H1 (cell line): ENCODE results near the gene HTATSF1. TPM values are rescaled to one million over a fixed set of nuclear protein-coding genes. Genes with fewer than 3 reads are reported as not detected.

Source experiments
- CTCF ChIA-PET: fragments of 300-600 bp; sonication (Branson Sonifier 250); formaldehyde crosslinking; loops from one replicate; lab custom pipeline; 2021; ENCODE audit not compliant: partially characterized antibody; lab: Charles Lee
- POLR2A ChIA-PET: fragments of 300-600 bp; sonication (Branson Sonifier 250); formaldehyde crosslinking; loops from one replicate; lab custom pipeline; 2021; ENCODE audit warnings: inconsistent platforms; ENCODE audit not compliant: partially characterized antibody; lab: Charles Lee
- DNase-seq, 2 experiments: peaks; one replicate each; pipeline versions ENCODE4 v3.0.0 to v3.0.0-alpha.2; 2010 to 2022; ENCODE audit warnings: low spot score in 2 of 2, low read depth in 1 of 2, mixed read lengths in 1 of 2
- FAIRE-seq: peaks from 2 replicates; lab custom pipeline; 2011; peaks lifted over from hg19 to GRCh38; lab: Jason Lieb, UNC
- H2AFZ ChIP-seq: 2 replicates; pipeline ENCODE4 v1.8.1; 2012; ENCODE audit warnings: low read length, inconsistent platforms
- H2AK5ac ChIP-seq: 2 replicates; pipeline ENCODE4 v1.6.1; 2013; ENCODE audit warnings: low read depth, low read length
- H2BK120ac ChIP-seq: replicated peaks from 2 replicates; pipeline ENCODE3; 2013; ENCODE audit warnings: low read depth, low read length, inconsistent platforms
- H2BK12ac ChIP-seq: 2 replicates; pipeline ENCODE4 v1.6.1; 2013; ENCODE audit warnings: low read depth, low read length
- H2BK15ac ChIP-seq: 2 replicates; pipeline ENCODE4 v1.6.1; 2013; ENCODE audit warnings: low read length
- H2BK20ac ChIP-seq: 2 replicates; pipeline ENCODE4 v1.6.1; 2013; ENCODE audit warnings: low read length
- H2BK5ac ChIP-seq: 2 replicates; pipeline ENCODE4 v1.6.1; 2013; ENCODE audit warnings: low read depth, low read length
- H3K14ac ChIP-seq: 2 replicates; pipeline ENCODE4 v1.6.1; 2013; ENCODE audit warnings: inconsistent platforms; ENCODE audit not compliant: insufficient read length
- H3K18ac ChIP-seq: 2 replicates; pipeline ENCODE4 v1.6.1; 2013; ENCODE audit warnings: low read length; ENCODE audit errors: extremely low read depth
- H3K23ac ChIP-seq: 2 replicates; pipeline ENCODE4 v1.6.1; 2013; ENCODE audit warnings: inconsistent platforms; ENCODE audit not compliant: insufficient read length
- H3K23me2 ChIP-seq: 2 replicates; pipeline ENCODE4 v1.6.1; 2013; ENCODE audit warnings: low read depth, low read length
- H3K27ac ChIP-seq: 2 replicates; pipeline ENCODE4 v1.6.1; 2011; ENCODE audit warnings: low read depth, low read length, inconsistent platforms
- H3K27me3 ChIP-seq, 4 experiments: replicated peaks in 1 of 4; 1 replicate in 1 of 4; 2 replicates in 3 of 4; pipeline versions ENCODE4 v1.6.1 to v1.8.1; 2011 to 2013; ENCODE audit warnings: low read length in 3 of 4, mild to moderate bottlenecking in 3 of 4, inconsistent platforms in 2 of 4, mixed read lengths in 2 of 4, moderate library complexity in 1 of 4; ENCODE audit not compliant: control insufficient read depth in 3 of 4, insufficient read depth in 3 of 4; ENCODE audit errors: extremely low read depth in 1 of 4
- H3K36me3 ChIP-seq, 4 experiments: 2 replicates each; pipeline versions ENCODE4 v1.6.1 to v1.8.1; 2011 to 2013; ENCODE audit warnings: mild to moderate bottlenecking in 4 of 4, low read length in 3 of 4, moderate library complexity in 2 of 4, control low read depth in 1 of 4, inconsistent platforms in 1 of 4; ENCODE audit not compliant: insufficient read depth in 4 of 4, control insufficient read depth in 2 of 4
- H3K4ac ChIP-seq: replicated peaks from 2 replicates; pipeline ENCODE3; 2013; ENCODE audit warnings: low read length, low read depth, mixed read lengths, inconsistent platforms; ENCODE audit not compliant: insufficient read length
- H3K4me1 ChIP-seq, 4 experiments: replicated peaks in 1 of 4; 1 replicate in 1 of 4; 2 replicates in 3 of 4; pipeline versions ENCODE4 v1.6.1 to v1.8.1; 2011 to 2013; ENCODE audit warnings: low read length in 3 of 4, inconsistent platforms in 2 of 4, mixed read lengths in 1 of 4; ENCODE audit not compliant: insufficient read depth in 4 of 4, control insufficient read depth in 3 of 4
- H3K4me2 ChIP-seq, 2 experiments: 2 replicates each; pipeline versions ENCODE4 v1.6.1 to v1.8.1; 2011 to 2013; ENCODE audit warnings: low read depth in 2 of 2, low read length in 2 of 2, control low read depth in 1 of 2, inconsistent platforms in 1 of 2, mild to moderate bottlenecking in 1 of 2; ENCODE audit not compliant: insufficient read depth in 1 of 2
- H3K4me3 ChIP-seq, 4 experiments: fragments of 200-600, 300-600 bp in 1 of 4; sonication (generic), shearing (Covaris generic), sonication (Bioruptor Twin) in 1 of 4; 2 replicates each; pipeline versions ENCODE4 v1.5.1 to v1.8.1; 2011 to 2016; ENCODE audit warnings: low read length in 4 of 4, low read depth in 3 of 4, control low read depth in 2 of 4, inconsistent platforms in 2 of 4, mild to moderate bottlenecking in 2 of 4, mixed read lengths in 1 of 4, moderate library complexity in 1 of 4; ENCODE audit not compliant: insufficient read depth in 2 of 4; ENCODE audit errors: extremely low read depth in 1 of 4
- H3K56ac ChIP-seq: replicated peaks from 2 replicates; pipeline ENCODE3; 2013; ENCODE audit warnings: low read depth, mild to moderate bottlenecking, mixed read lengths, low read length, inconsistent platforms; ENCODE audit not compliant: insufficient read length
- H3K79me1 ChIP-seq: 2 replicates; pipeline ENCODE4 v1.6.1; 2013; ENCODE audit warnings: low read depth, low read length, control low read depth
- H3K79me2 ChIP-seq, 2 experiments: 2 replicates each; pipeline versions ENCODE4 v1.6.1 to v1.8.1; 2012 to 2013; ENCODE audit warnings: low read length in 2 of 2, mild to moderate bottlenecking in 2 of 2, inconsistent platforms in 1 of 2; ENCODE audit not compliant: insufficient read depth in 2 of 2, control insufficient read depth in 1 of 2
- H3K9ac ChIP-seq, 4 experiments: replicated peaks in 1 of 4; 1 replicate in 1 of 4; 2 replicates in 3 of 4; pipeline versions ENCODE4 v1.6.1 to v1.8.1; 2011 to 2013; ENCODE audit warnings: low read depth in 3 of 4, low read length in 3 of 4, control low read depth in 2 of 4, mild to moderate bottlenecking in 2 of 4, moderate library complexity in 2 of 4, inconsistent platforms in 1 of 4; ENCODE audit errors: extremely low read depth in 1 of 4
- H3K9me3 ChIP-seq, 2 experiments: 2 replicates each; pipeline versions ENCODE4 v1.6.1 to v1.8.1; 2012 to 2013; ENCODE audit warnings: mild to moderate bottlenecking in 2 of 2, moderate library complexity in 2 of 2, control low read depth in 1 of 2, inconsistent platforms in 1 of 2, low read depth in 1 of 2, low read length in 1 of 2, mixed read lengths in 1 of 2; ENCODE audit not compliant: insufficient read depth in 2 of 2
- H4K20me1 ChIP-seq, 2 experiments: replicated peaks in 1 of 2; 2 replicates each; pipeline versions ENCODE3 to v1.8.1; 2011 to 2013; ENCODE audit warnings: inconsistent platforms in 2 of 2, low read length in 2 of 2, mild to moderate bottlenecking in 1 of 2; ENCODE audit not compliant: insufficient read depth in 2 of 2, control insufficient read depth in 1 of 2
- H4K5ac ChIP-seq: 2 replicates; pipeline ENCODE4 v1.6.1; 2013; ENCODE audit warnings: low read length, low read depth, mixed read lengths, inconsistent platforms; ENCODE audit not compliant: insufficient read length
- H4K8ac ChIP-seq: 2 replicates; pipeline ENCODE4 v1.8.0; 2013; ENCODE audit warnings: mild to moderate bottlenecking, moderate library complexity, low read length, inconsistent platforms; ENCODE audit not compliant: insufficient read depth; ENCODE audit errors: extremely low read depth
- H4K91ac ChIP-seq: replicated peaks from 2 replicates; pipeline ENCODE3; 2013; ENCODE audit warnings: low read length, mixed read lengths, inconsistent platforms; ENCODE audit not compliant: insufficient read length
- CREB1 ChIP-seq: IDR thresholded peaks from 2 replicates; pipeline ENCODE4 v1.6.1; 2012; ENCODE audit warnings: inconsistent platforms
- HDAC6 ChIP-seq: IDR thresholded peaks from one replicate; pipeline ENCODE4 v1.7.1; 2012; ENCODE audit warnings: low read depth, mild to moderate bottlenecking, inconsistent platforms, low read length, moderate library complexity
- JUND ChIP-seq: IDR thresholded peaks from 2 replicates; pipeline ENCODE4 v1.6.1; 2011; ENCODE audit warnings: mild to moderate bottlenecking, improper control_type of control experiment, low read length
- KDM1A ChIP-seq: fragments of 200-600, 300-600 bp; sonication (generic); IDR thresholded peaks from 2 replicates; pipeline ENCODE4 v1.7.1; 2016; ENCODE audit warnings: mild to moderate bottlenecking, low read length, borderline replicate concordance
- MAFK ChIP-seq: IDR thresholded peaks from 2 replicates; pipeline ENCODE4 v1.6.1; 2012; ENCODE audit warnings: low read depth, mild to moderate bottlenecking, improper control_type of control experiment, low read length
- SAP30 ChIP-seq: fragments of 300-600 bp; sonication (generic); IDR thresholded peaks from 2 replicates; pipeline ENCODE4 v1.7.1; 2012; ENCODE audit warnings: low read length, moderate library complexity, mild to moderate bottlenecking, inconsistent platforms; ENCODE audit not compliant: insufficient read depth, insufficient replicate concordance
- SP4 ChIP-seq: IDR thresholded peaks from 2 replicates; pipeline ENCODE4 v1.6.1; 2012; ENCODE audit warnings: low read length, inconsistent platforms
- YY1 ChIP-seq: IDR thresholded peaks from 2 replicates; pipeline ENCODE4 v1.6.1; 2011; ENCODE audit warnings: low read depth, mild to moderate bottlenecking, low read length
- WGBS, 2 experiments: shearing (Covaris generic) in 1 of 2; methylation state at CpG; one replicate each; pipeline versions ENCODE4 v1.1.6 to v1.1.7; 2013 to 2015; ENCODE audit warnings: low lambda C conversion rate in 2 of 2, mixed read lengths in 2 of 2, inconsistent platforms in 1 of 2, low coverage in 1 of 2, missing lambda C conversion rate in 1 of 2; ENCODE audit not compliant: insufficient replicate concordance in 2 of 2, insufficient coverage in 1 of 2, insufficient read length in 1 of 2; ENCODE audit errors: extremely low coverage in 1 of 2, missing lambda C conversion rate in 1 of 2; 5-methylcytosine and 5-hydroxymethylcytosine counted together
- polyA plus RNA-seq, 7 experiments: library from polyadenylated mRNA; depleted of rRNA in 3 of 7; stranded (reverse) in 5 of 7; unstranded in 2 of 7; fragments of >200 nt in 5 of 7; fragments of 200-250 nt in 2 of 7; gene quantifications; 1 replicate in 5 of 7; 2 replicates in 1 of 7; 4 replicates in 1 of 7; pipeline versions ENCODE4 v1.2.1 to v1.2.3, GENCODE V29; 2011 to 2013; ENCODE audit warnings: missing spikeins in 2 of 7, mixed read lengths in 2 of 7
- total RNA-seq: library from RNA; stranded (reverse); fragmentation: NEBNext Ultra II Directional; extraction: Animal tissue kit (Norgen Biotek cat#: 25700); gene quantifications from 2 replicates; pipeline ENCODE4 v1.2.1, GENCODE V29; 2021

Gene HTATSF1
- total and polyA plus RNA-seq, 2 of the 8 experiments (the other 6 are each of a cell fraction or from before 2014, with no cell fraction given) = 1.2 to 49.3 TPM

DNA sequence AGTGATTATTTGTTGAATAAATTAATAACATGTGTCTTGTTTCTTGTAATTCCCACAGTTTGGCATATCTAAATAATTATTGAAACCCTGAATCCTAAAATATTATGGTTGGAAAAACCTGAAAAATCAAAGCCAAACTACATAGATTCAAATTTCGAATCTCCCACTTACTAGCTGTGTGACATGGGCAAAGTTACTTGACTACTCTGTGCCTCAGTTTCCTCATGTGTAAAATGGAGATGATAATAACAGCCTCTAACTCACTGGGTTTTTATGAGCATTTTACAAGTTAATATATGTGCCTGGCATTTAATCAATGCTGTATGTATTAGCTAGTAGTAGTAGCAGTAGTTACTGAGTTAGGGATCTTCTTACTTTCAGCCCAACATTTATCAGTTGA lies 44.3 kb upstream of the HTATSF1 start:
- no peak for DNase-seq
- Histone ChIP-seq H2AFZ (no peak overlapping the region), H3K9me3 (no peaks in the 10 kb centered on the region), H3K27me3 (no peaks in the 10 kb centered on the region), H4K20me1 (no peaks in the 10 kb centered on the region), H2AK5ac (no peak overlapping the region), H4K8ac (no peak overlapping the region), H3K4me3 (no peak overlapping the region), H4K5ac (no peak overlapping the region), H3K4ac (no peak overlapping the region), H3K27ac (no peak overlapping the region), H3K14ac (no peak overlapping the region), H3K56ac (no peak overlapping the region), H2BK20ac (no peak overlapping the region), H3K23me2 (no peaks in the 10 kb centered on the region), H3K36me3 (no peaks in the 10 kb centered on the region), H3K9ac (no peak overlapping the region), H3K4me2 (no peak overlapping the region), H2BK15ac (no peak overlapping the region), H3K18ac (no peak overlapping the region), H2BK120ac (no peak overlapping the region), H3K23ac (no peak overlapping the region), H3K79me1 (no peaks in the 10 kb centered on the region), H2BK12ac (no peak overlapping the region), H3K79me2 (no peaks in the 10 kb centered on the region), H3K4me1 (no peaks in the 10 kb centered on the region), H4K91ac (no peak overlapping the region), H2BK5ac (no peak overlapping the region)
- no peak for FAIRE-seq
- ChIA-PET POLR2A (no interaction called here), CTCF (no interaction called here)
- TF ChIP-seq SAP30 (no peak), SP4 (no peak), JUND (no peak), CREB1 (no peak), KDM1A (no peak), MAFK (no peak), YY1 (no peak), HDAC6 (no peak)
- 78% methylated on average over 1 of the region's 1 CpG; no CpG with 5 or more reads in 1 of the 2 experiments for WGBS, 2 experiments
